Sciatic nerve (tissue), 2 donors: ENCODE results near the gene TRIM3. TPM values are rescaled to one million over a fixed set of nuclear protein-coding genes. Genes with fewer than 3 reads are reported as not detected.
"Not testable (repeated sequence)": the region's sequence is repeated elsewhere in the genome, so short reads cannot be mapped to it uniquely, and the experiment has no call there.

Experiments
- ATAC-seq: fragments of 200-7000 bp; cut with Tn5 transposase; one replicate; pipeline ENCODE4 v1.9.1; 2020; ENCODE audit warnings: mild to moderate bottlenecking, moderate library complexity
- DNase-seq: peaks from one replicate; pipeline ENCODE4 v3.0.0-alpha.2; 2020; ENCODE audit warnings: low spot score
- intact Hi-C: fragments of 100-400 bp; cut with DNase I; formaldehyde crosslinking; loops from one replicate; pipeline ENCODE4 v1.14.2; 2022
- total RNA-seq: library from RNA; stranded (reverse); fragmentation: NEBNext Ultra II Directional; extraction: Animal tissue kit (Norgen Biotek cat#: 25700); gene quantifications from one replicate; pipeline ENCODE4 v1.2.1, GENCODE V29; 2021
- donor health status: DM: no; HTN: no; CAD: no.
- donor health status: DM: no; HTN: no; CAD: no.

The TRIM3 gene
- 24.6 TPM for total RNA-seq

- peak; percentile 96 for DNase-seq
- peak; percentile 82 for ATAC-seq
- intact Hi-C loops = no loop called here
Measured at GRCh38 chr11:6473451-6474412, at the start of gene TRIM3. Gene TRIM3, minus strand, starts transcription at chr11:6473941. Its CDS starts 8,246 bp downstream, at chr11:6465695.

- DNase-seq (no peak), ATAC-seq (no peak)
- intact Hi-C loops = no loop called here
Measured at GRCh38 chr11:6523253-6523652, 49.5 kb upstream of the TRIM3 start.

GRCh38 chr11:6521946-6522345 is 48.2 kb upstream of the TRIM3 start:
- intact Hi-C loops, DNase-seq, ATAC-seq: not testable (repeated sequence)

DNA sequence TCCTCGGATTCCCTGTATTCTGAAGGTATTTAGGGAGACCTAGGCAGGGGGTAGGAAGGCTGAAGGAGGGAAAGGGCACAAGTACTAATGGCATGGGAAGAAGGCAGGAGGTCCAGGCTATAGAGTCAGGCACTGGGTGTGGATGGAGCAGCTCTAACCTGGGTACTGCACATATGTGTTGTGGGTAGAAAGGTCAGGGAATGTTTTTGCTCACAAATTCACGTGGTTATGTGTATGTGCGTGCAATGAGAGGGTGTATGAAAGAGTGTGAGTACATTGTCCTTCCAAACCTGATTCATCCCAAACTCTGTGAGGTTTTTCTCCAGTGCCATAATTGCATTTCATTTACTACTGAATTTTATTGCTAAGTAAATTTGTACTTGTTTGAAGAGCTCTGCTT is 46.5 kb upstream of the TRIM3 start:
- no peak for ATAC-seq
- intact Hi-C loops = no loop called here
- DNase-seq = no peak

- no peak for DNase-seq
- intact Hi-C loops = no loop called here
- no peak for ATAC-seq
Measured at GRCh38 chr11:6516865-6517264, 43.1 kb upstream of the TRIM3 start.

DNA sequence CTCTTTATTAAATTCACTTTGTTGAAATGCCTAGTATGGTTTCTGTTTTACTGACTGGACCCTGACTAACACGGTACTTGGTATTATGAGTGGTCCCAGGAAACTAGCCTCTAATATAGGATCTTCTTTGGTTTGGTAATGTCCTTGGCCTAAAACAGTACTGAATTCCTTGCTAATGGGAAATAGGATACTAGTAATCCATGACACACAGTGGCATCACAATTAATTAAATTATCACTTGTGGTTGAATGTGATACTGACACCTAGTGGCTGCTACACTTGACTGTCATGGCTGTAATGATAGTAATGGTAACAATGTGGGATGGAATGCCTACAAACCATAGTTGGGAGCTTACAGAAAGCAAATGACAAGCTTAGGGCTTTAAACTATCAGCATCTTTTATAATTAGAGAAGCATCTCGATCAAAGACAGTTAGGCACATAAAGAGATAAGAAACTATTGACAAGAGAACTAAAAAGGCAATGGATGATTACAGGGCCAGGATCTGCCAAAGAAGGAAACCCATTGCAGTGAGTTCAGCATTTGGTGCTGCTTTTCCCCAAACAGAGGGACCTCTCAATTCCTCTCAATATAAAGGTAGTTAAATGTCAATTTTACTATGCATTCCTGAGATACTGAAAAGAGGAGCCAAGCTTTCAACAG is 32.0 kb upstream of the TRIM3 start:
- peak; percentile 82 for ATAC-seq
- DNase-seq = no peak
- intact Hi-C loops = loop anchor here (5.0 kb wide), 1 partner anchor 1548 kb away; the partner anchor contains the start of gene OR51A2

DNA sequence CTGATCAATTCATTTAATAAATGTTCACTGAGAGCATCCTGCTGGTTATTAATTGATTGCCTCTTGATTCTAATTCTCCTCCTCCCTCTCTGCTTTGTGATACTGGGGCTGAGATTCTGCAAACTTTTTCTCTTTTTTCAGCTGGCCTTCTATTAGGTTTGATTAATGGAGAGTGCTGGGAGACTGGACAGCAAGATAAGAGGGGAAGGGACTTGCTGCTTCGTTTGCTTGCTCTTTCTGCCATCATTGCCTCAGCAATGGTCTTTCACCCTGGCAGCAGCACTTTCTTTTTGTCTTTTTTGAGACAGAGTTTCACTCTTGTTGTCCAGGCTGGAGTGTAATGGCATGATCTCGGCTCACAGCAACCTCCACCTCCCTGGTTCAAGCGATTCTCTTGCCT is 30.4 kb upstream of the TRIM3 start:
- DNase-seq = no peak
- intact Hi-C loops = no loop called here
- ATAC-seq = no peak

DNA sequence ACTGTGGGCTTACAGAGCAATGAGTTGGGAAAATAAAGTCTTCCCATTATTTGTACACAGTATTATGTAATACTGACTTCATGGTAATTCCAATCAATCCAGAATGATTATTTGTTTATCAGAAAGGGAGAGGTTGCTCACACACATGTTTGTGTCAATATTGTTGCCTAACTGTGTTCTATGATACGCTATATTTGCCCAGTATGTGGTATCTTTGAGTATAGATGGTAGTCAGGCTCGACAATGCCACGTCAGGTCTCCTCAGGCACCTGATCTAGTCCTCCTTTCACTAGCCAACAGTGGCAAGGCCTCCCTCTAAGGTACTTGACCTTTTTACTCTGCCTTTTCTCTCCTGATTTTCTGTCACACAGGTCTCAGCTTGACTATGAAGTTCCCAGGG is 28.6 kb upstream of the TRIM3 start:
- no peak for ATAC-seq
- intact Hi-C loops = no loop called here
- no peak for DNase-seq

GRCh38 chr11:6498544-6498943 is 24.8 kb upstream of the TRIM3 start:
- ATAC-seq = peak; percentile 6
- intact Hi-C loops = no loop called here
- DNase-seq = no peak

DNA sequence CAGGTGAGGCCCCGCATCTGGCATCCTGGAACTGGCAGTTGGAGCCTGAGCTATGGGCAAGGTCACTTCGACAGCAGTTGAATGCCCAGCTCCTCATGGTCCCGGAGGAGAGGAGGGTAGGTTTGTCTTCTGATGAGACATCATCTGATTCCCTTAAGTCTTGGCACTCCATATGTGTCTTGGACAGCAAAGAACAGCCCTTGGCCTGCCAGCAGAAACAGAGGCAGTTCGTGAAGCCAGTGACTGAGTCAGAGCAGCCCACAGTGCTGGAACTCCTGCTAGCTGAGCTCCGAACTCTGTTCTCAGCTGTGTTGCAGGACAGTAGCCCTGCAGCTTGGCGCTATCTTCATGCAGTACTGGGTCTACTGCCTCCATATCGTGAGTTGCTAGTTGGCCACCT is 24.4 kb upstream of the TRIM3 start:
- ATAC-seq = peak; percentile 59
- no peak for DNase-seq
- intact Hi-C loops = no loop called here

DNA sequence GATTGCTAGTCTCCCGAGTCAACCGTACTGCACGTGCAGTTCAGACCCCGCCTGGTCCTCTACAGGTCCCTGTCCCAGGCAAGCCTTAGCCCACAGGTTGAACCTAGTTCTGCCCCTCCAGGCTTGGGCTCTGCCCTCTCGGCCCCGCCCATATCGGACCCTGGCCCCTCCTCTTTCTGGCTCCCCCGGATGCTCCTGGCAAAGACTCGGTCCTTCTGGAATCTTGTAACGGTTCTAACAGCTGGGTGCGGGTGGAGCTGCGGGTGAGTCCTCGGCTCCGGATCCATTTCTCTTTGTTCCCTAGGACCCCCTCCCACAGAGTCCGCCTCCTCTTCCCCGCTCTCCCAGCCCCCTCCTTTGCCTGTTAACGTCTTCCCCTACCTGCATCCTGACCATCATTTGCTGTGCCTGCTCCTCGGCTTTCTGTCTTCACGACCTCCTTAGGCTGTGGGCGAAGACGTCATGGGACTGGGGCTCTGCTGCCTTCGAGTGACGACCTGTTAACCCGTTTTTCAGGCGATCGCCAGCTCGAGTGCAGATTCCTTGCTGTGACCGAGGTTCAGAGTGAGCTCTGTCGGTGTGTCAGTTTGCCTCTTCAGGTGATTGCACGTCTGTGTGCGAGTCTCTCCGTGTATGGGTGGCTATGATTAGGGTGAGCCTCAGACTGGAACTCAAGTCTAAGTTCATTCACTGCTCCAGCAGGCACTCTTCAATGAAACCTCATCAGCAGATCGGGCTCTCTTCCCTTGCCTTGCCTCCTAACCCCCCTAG is 23.5 kb upstream of the TRIM3 start, which contains the start of gene DNHD1:
Gene DNHD1, plus strand, starts transcription at position 212 of the 771 bp plus-strand sequence. CDS start 936 bp downstream, outside the sequence.
- intact Hi-C loops = no loop called here
- ATAC-seq (peak; percentile 53), DNase-seq (no peak)

GRCh38 chr11:6489306-6489705 is 15.6 kb upstream of the TRIM3 start:
- ATAC-seq (no peak), DNase-seq (no peak)

GRCh38 chr11:6488821-6489220 is 15.1 kb upstream of the TRIM3 start:
- ATAC-seq (no peak), DNase-seq (no peak)
- intact Hi-C loops = no loop called here

More at GRCh38 chr11:6489306-6489705, 15.6 kb upstream of the TRIM3 start:
- intact Hi-C loops = no loop called here

DNA sequence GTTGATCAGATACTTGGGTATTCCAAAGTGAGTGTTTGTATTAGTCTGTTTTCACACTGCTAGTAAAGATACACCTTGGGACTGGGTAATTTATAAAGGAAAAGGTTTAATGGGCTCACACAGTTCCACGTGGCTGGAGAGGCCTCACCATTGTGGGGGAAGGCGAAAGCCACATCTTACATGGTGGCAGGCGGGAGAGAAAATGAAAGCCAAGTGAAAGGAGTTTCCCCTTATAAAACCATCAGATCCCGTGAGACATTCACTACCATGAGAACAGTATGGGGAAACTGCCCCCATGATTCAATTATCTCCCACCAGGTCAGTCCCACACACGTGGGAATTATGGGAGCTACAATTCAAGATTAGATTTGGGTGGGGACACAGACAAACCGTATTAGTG is 14.6 kb upstream of the TRIM3 start:
- intact Hi-C loops = no loop called here
- ATAC-seq (no peak), DNase-seq (no peak)

GRCh38 chr11:6486938-6487337 is 13.2 kb upstream of the TRIM3 start:
- ATAC-seq (no peak), DNase-seq (no peak)
- intact Hi-C loops = no loop called here

GRCh38 chr11:6486256-6486655 is 12.5 kb upstream of the TRIM3 start:
- no peak for DNase-seq
- no peak for ATAC-seq
- intact Hi-C loops = no loop called here

DNA sequence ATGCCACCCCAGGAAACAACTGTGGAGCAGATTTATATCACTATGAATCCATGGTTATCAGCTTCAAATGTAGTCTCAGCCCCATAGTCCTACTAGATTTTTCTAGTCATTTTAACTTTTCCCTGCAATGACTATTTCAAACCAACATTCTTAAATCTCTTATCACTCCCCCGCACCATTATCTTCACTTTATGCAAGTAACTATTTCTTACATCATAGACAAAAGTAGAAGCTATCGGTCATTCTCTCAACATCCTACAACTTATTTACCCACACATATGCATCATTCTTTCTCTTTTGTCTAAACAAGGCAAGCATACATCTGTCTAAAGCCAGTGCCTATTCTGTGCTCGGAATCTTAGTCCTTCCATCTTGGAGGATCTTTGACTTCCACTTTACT is 11.9 kb upstream of the TRIM3 start:
- intact Hi-C loops = no loop called here
- DNase-seq (no peak), ATAC-seq (no peak)

DNA sequence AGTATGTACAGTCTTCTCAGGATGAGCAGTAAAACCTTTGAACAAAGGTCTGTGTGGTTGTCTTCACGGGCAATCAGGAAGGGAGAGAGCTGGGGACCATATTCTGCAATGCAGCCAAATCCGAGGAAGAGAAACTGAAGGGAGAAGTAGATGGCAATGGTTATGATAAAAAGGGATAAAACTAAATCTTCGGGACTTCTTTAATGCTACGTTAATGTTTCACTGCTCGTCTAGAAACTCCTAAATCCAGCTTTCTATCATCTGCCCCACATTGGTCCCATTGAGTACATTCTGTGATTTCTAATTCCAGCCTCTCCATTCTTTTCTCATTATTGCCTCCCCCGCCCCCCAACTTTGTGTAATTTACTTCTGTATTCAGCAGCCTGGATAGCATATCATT is 9.3 kb upstream of the TRIM3 start:
- intact Hi-C loops = no loop called here
- ATAC-seq = no peak

DNA sequence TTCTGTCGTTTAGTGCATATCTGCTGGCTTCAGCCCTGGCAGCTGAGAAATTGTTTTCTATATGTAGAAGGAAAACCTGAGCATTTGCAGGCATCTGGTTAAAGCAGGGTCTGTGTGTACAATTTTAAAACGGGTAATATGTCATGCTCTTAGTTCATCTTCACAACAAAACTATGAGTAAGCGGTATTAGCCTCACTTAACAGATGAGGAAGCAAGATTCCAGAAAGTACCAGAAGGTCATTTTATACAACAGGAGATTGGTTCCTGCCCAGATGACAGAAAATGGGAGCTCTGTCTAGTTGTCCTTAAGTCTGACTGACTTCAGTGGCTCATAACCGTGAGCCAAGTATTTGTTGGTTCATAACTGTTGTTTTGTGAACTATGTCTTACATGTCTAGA is 8.7 kb upstream of the TRIM3 start:
- no peak for ATAC-seq
- intact Hi-C loops = no loop called here

More for the DNA sequence above, 9.3 kb upstream of the TRIM3 start:
- no peak for DNase-seq

More for the DNA sequence above, 8.7 kb upstream of the TRIM3 start:
- DNase-seq = no peak
